OCI-M1 (cell line): ENCODE data around the gene SACS.
"Not testable (repeated sequence)": the region's sequence is repeated elsewhere in the genome, so short reads cannot be mapped to it uniquely, and the experiment has no call there.

ENCODE experiments used
- DNase-seq: peaks from one replicate; lab custom pipeline; 2025; lab: John Stamatoyannopoulos, UW

SACS gene

GRCh38 chr13:23359882-23360281 lies 73.6 kb downstream of the SACS start:
- no peak for DNase-seq

GRCh38 chr13:23357349-23357748 lies 76.2 kb downstream of the SACS start:
- no peak for DNase-seq

GRCh38 chr13:23356368-23356767 lies 77.1 kb downstream of the SACS start:
- no peak for DNase-seq

GRCh38 chr13:23354520-23354919 lies 79.0 kb downstream of the SACS start:
- no peak for DNase-seq

- DNase-seq = no peak
These were observed 81.3 kb downstream of the SACS start for GRCh38 chr13:23352161-23352560.

GRCh38 chr13:23350009-23350408 lies 83.5 kb downstream of the SACS start:
- DNase-seq = no peak

GRCh38 chr13:23349161-23349897 lies 84.2 kb downstream of the SACS start:
- no peak for DNase-seq

- DNase-seq = no peak
These were observed 85.0 kb downstream of the SACS start for GRCh38 chr13:23348262-23349127.

- no peak for DNase-seq
These were observed 85.9 kb downstream of the SACS start for GRCh38 chr13:23347601-23348000.

- no peak for DNase-seq
These were observed 88.4 kb downstream of the SACS start for GRCh38 chr13:23344931-23345595.

GRCh38 chr13:23339225-23339624 lies 94.3 kb downstream of the SACS start:
- no peak for DNase-seq

GRCh38 chr13:23330356-23330755 lies 103.1 kb downstream of the SACS start:
- no peak for DNase-seq

GRCh38 chr13:23325191-23325590 lies 108.3 kb downstream of the SACS start:
- DNase-seq = no peak

- no peak for DNase-seq
These were observed 109.4 kb downstream of the SACS start for GRCh38 chr13:23323946-23324709.

GRCh38 chr13:23322353-23323336 lies 110.9 kb downstream of the SACS start:
- DNase-seq = no peak

- no peak for DNase-seq
These were observed 111.8 kb downstream of the SACS start for GRCh38 chr13:23321535-23322241.

GRCh38 chr13:23320926-23321534 lies 112.5 kb downstream of the SACS start:
- DNase-seq = no peak

- DNase-seq = no peak
These were observed 113.6 kb downstream of the SACS start for GRCh38 chr13:23319883-23320224.

GRCh38 chr13:23314837-23315236 lies 118.7 kb downstream of the SACS start:
- not testable (repeated sequence) for DNase-seq

GRCh38 chr13:23292586-23292985 lies 140.9 kb downstream of the SACS start:
- no peak for DNase-seq
